OCI-LY3 (cell line): ENCODE measurements around the gene PREX1.

Experiments
- H2AFZ ChIP-seq: fragments of 200-600, 300-600 bp; shearing (Covaris generic); 2 replicates; pipeline ENCODE4 v1.6.0; 2014; ENCODE audit warnings: antibody characterized with exemption, low read depth, low read length
- H3K27ac ChIP-seq: fragments of 200-600, 300-600 bp; sonication (generic); 2 replicates; pipeline ENCODE4 v1.5.1; 2014; ENCODE audit warnings: mild to moderate bottlenecking, low read length, moderate library complexity, mixed read lengths
- H3K27me3 ChIP-seq: fragments of 200-600, 300-600 bp; sonication (generic); 2 replicates; pipeline ENCODE4 v1.6.1; 2014; ENCODE audit warnings: low read depth, low read length, mixed read lengths
- H3K36me3 ChIP-seq: fragments of 200-600, 300-600 bp; sonication (generic); replicated peaks from 2 replicates; pipeline ENCODE3; 2014; ENCODE audit warnings: low read depth, low read length, mixed read lengths
- H3K4me1 ChIP-seq: fragments of 300-600, 200-600 bp; sonication (generic); 2 replicates; pipeline ENCODE4 v1.6.1; 2014; ENCODE audit warnings: low read length, mixed read lengths
- H3K4me2 ChIP-seq: fragments of 200-600, 300-600 bp; sonication (generic); 2 replicates; pipeline ENCODE4 v1.6.1; 2014; ENCODE audit warnings: low read length, mixed read lengths
- H3K4me3 ChIP-seq: fragments of 300-600, 200-600 bp; sonication (generic); 2 replicates; pipeline ENCODE4 v1.5.1; 2014; ENCODE audit warnings: antibody characterized with exemption, mild to moderate bottlenecking, low read length, moderate library complexity
- H3K79me2 ChIP-seq: fragments of 300-600, 200-600 bp; shearing (Covaris generic); 2 replicates; pipeline ENCODE4 v1.6.1; 2014; ENCODE audit warnings: mild to moderate bottlenecking, low read length, mixed read lengths
- H3K9ac ChIP-seq: fragments of 300-600, 200-600 bp; shearing (Covaris generic); 2 replicates; pipeline ENCODE4 v1.6.0; 2014; ENCODE audit warnings: mild to moderate bottlenecking, low read length, moderate library complexity
- H3K9me3 ChIP-seq: fragments of 200-600, 300-600 bp; shearing (Covaris generic); 2 replicates; pipeline ENCODE4 v1.6.1; 2014; ENCODE audit warnings: low read length, mixed read lengths; ENCODE audit not compliant: insufficient read depth
- H4K20me1 ChIP-seq: fragments of 200-600, 300-600 bp; sonication (generic); 2 replicates; pipeline ENCODE4 v1.6.1; 2016; ENCODE audit warnings: low read length, mixed read lengths; ENCODE audit not compliant: insufficient read depth
- EZH2phosphoT487 ChIP-seq: fragments of 200-600 bp; shearing (Covaris generic); IDR thresholded peaks from 2 replicates; pipeline ENCODE4 v1.6.1; 2018; ENCODE audit warnings: antibody characterized with exemption, mixed run types, low read depth
- TF ChIP-seq, protein P1 (sequence below): fragments of 200-600, 300-600 bp; sonication (generic); IDR thresholded peaks from 2 replicates; pipeline ENCODE4 v1.5.1; 2014; ENCODE audit warnings: antibody characterized with exemption, low read length, low read depth

PREX1 gene

DNA sequence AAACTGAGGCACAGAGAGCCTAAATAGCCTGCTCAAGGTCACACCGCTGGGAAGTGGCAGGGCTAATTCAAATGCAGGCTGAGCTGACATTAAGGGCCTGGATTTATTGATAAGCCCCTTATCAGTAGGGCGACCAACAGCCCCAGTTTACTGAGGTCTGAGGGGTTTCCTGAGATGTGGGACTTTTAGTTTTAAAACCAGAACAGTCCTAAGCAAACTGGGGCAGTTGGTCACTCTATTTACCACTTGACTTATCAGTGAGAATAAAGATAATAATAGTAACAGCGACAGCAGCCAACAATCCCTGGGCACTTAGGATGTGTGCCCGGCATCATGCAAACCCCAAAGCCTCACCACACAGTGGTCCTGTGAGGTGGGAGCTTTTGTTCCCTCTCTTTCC, 27.6 kb downstream of the PREX1 start:
- no peak overlapping the region for H2AFZ ChIP-seq
- H3K27me3 ChIP-seq: no peaks in the 10 kb centered on the region
- no peak overlapping the region for H3K9ac ChIP-seq
- H3K9me3 ChIP-seq: no peaks in the 10 kb centered on the region
- peaks cover 11% of the 10 kb centered on the region for H3K4me1 ChIP-seq
- no peak overlapping the region for H3K27ac ChIP-seq
- no peaks in the 10 kb centered on the region for H3K79me2 ChIP-seq
- H3K4me2 ChIP-seq: no peak overlapping the region
- no peaks in the 10 kb centered on the region for H3K36me3 ChIP-seq
- peaks cover 47% of the 10 kb centered on the region for H4K20me1 ChIP-seq
- TF ChIP-seq EZH2phosphoT487: no peak
- TF ChIP-seq, protein P1, sequence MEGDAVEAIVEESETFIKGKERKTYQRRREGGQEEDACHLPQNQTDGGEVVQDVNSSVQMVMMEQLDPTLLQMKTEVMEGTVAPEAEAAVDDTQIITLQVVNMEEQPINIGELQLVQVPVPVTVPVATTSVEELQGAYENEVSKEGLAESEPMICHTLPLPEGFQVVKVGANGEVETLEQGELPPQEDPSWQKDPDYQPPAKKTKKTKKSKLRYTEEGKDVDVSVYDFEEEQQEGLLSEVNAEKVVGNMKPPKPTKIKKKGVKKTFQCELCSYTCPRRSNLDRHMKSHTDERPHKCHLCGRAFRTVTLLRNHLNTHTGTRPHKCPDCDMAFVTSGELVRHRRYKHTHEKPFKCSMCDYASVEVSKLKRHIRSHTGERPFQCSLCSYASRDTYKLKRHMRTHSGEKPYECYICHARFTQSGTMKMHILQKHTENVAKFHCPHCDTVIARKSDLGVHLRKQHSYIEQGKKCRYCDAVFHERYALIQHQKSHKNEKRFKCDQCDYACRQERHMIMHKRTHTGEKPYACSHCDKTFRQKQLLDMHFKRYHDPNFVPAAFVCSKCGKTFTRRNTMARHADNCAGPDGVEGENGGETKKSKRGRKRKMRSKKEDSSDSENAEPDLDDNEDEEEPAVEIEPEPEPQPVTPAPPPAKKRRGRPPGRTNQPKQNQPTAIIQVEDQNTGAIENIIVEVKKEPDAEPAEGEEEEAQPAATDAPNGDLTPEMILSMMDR: no peak
- no peak overlapping the region for H3K4me3 ChIP-seq

DNA sequence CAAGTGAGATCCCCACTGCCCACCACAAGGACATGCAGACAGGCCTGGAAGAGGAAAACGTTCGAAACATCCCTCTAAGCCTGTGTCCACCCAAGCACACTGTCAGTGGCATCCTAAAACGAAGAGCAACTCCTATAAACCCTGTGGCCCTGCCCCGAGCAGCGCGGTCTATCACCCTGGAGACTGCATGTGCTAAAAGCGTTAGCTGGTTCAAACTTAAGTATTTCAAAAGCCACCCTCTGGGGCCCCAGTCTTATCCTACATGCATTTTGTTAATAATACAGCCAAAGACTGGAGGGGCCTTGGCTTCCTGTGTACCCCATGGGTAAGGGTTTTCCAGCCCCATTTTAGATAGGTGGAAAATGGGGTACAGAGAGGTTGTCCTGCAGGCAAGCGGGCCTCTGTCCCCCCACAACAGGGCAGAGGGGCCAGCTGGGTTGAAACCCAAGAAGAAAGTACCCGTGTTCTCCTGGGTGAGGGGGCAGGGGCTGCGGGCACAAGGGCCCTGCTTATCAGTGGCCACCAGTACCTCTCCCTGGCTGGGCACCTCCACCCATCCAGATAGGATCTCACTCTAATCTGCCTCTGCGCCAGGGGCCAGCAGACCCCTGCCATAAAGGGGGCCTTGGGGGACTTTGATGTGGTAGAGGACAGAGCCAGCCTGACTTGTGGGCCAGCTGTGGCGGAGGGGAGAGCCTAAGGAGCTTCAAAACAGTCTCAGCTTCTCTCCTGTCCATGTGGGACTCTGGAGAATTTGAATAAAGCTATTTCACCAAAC, 28.3 kb downstream of the PREX1 start:
- Histone ChIP-seq H4K20me1 (peaks cover 46% of the 10 kb centered on the region), H3K4me1 (peaks cover 11% of the 10 kb centered on the region), H3K9me3 (no peaks in the 10 kb centered on the region), H3K79me2 (no peaks in the 10 kb centered on the region), H2AFZ (no peak overlapping the region), H3K27me3 (no peaks in the 10 kb centered on the region), H3K9ac (no peak overlapping the region), H3K27ac (no peak overlapping the region), H3K4me3 (no peak overlapping the region), H3K36me3 (no peaks in the 10 kb centered on the region), H3K4me2 (no peak overlapping the region)
- TF ChIP-seq, protein P1: no peak
- TF ChIP-seq EZH2phosphoT487: no peak

DNA sequence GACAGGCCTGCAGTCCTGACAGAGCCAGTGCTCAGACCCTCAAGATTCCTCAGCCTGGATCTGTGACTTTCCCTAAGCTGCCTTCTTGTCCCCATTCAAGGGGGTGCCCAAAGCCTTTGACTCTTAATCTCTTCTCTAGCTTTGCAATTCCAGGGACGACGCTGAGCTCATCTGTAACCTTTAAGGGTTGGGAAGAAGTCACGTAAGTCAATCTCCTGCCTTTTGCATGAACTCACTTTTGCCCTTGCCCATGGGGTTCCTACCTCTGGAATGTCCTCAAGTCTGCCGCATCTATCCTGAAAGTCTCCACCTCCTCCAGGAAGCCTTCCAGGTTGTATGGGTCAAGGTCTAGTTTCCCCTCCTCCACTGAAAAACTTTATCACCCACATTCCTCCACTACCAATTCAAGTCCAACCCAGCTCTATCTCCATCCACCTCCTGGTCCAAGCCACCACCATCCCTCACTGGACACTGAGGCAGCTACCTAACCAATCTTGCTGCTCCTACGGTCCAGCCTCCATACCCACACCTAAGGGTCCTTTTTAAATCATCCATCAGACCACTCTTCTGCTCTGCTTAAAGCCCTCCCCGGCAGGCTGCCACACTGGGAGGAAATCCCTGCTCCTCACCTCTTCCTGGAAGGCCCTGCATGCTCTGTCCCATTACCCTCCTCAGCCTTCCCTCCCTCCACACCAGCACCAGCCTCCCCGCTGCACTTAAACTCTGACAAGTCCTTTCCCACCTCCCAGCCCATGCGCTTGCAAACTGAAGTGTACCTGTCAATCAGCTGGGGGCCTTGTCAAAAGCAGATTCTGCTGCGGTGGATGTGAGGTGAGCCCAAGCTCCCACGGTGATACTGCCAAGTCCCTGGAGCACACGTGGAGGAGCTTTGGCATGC, 29.7 kb downstream of the PREX1 start:
- H3K4me2 ChIP-seq: no peak overlapping the region
- no peak for TF ChIP-seq EZH2phosphoT487
- TF ChIP-seq, protein P1: no peak
- no peak overlapping the region for H3K4me3 ChIP-seq
- H3K9me3 ChIP-seq: no peaks in the 10 kb centered on the region
- no peaks in the 10 kb centered on the region for H3K36me3 ChIP-seq
- no peak overlapping the region for H3K9ac ChIP-seq
- H3K4me1 ChIP-seq: peaks cover 11% of the 10 kb centered on the region
- H4K20me1 ChIP-seq: peaks cover 43% of the 10 kb centered on the region
- no peaks in the 10 kb centered on the region for H3K79me2 ChIP-seq
- no peak overlapping the region for H3K27ac ChIP-seq
- no peaks in the 10 kb centered on the region for H3K27me3 ChIP-seq
- H2AFZ ChIP-seq: no peak overlapping the region

DNA sequence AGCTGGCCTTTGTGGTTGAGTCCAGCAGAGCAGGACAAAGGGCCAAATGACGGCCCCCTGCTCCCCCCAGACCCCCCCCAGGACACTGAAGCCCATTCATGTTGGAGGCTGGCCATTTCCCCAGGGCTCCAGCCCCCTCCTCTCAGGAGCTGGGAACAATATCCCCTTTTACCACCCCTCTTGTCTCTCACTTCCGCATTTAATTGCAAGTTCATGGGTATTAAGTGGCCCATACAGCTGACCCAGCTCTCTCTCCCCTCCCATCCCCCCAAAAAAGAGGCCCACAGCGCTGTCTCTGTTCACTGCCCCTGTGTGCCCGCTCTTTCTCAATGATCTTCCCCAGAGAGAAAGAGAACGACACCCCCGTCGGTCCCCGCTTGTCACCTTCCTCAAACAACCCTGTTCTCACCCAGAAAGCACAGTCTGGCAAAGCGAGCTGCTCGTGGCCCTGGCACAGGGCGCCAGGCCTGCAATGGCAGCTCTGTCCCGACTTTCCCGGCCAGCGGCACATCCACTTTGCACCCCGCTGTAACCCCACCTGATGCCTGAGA, 30.4 kb downstream of the PREX1 start:
- Histone ChIP-seq H3K27ac (no peak overlapping the region), H3K4me1 (peaks cover 11% of the 10 kb centered on the region), H3K9me3 (no peaks in the 10 kb centered on the region), H2AFZ (no peak overlapping the region), H4K20me1 (peaks cover 38% of the 10 kb centered on the region), H3K27me3 (no peaks in the 10 kb centered on the region), H3K4me3 (no peak overlapping the region), H3K79me2 (no peaks in the 10 kb centered on the region), H3K4me2 (peak overlapping the region; percentile 25), H3K9ac (no peak overlapping the region), H3K36me3 (no peaks in the 10 kb centered on the region)
- TF ChIP-seq, protein P1: no peak
- no peak for TF ChIP-seq EZH2phosphoT487
